Heart left ventricle (tissue), 13 donors: ENCODE results near the gene RPRD1B.

ENCODE experiments used
- POLR2A ChIP-seq, 2 donors: fragments of 450-650 bp; IDR thresholded peaks; one replicate each; pipeline ENCODE4 v1.6.1; 2017; ENCODE audit warnings: antibody characterized with exemption in 2 of 2, mild to moderate bottlenecking in 2 of 2, moderate library complexity in 2 of 2
- TF ChIP-seq, protein P1 (sequence below), 12 donors: fragments of 200-600 bp; sonication (generic) in 4 of 12; IDR thresholded peaks; one replicate each; pipeline versions ENCODE4 v1.5.0 to v1.8.0; 2018 to 2022; ENCODE audit warnings: antibody characterized with exemption in 12 of 12, mild to moderate bottlenecking in 5 of 12
- donor health status: ischemic (EF 13 %, LVEDD 7.1; RV severe dilation, severe dysfunction).
- donor health status: DM: no; HTN: yes; CAD: no.
- donor health status: DM: no; HTN: no; CAD: no.
- donor health status: ischemic (EF 25% LVEDD 6.9; RV normal size, moderate dysfunction).
- donor health status: ischemic (EF 25% LVEDD 5.7; RV mildly dilated, moderate dysfunction).
- donor health status: ischemic (EF 35%, LVEDD 5.7; RV mildly dilated, moderate dysfunction).
- donor health status: nonischemic (EF 11% LVEDD 7.7; RV severe dilation, severe dysfunction).
- donor health status: DM: yes; HTN: yes; CAD: no.
- donor health status: PGD.
- donor health status: ischemic (EF 29% LVEDD 5.4; RV normal size, mild dysfunction).
- donor health status: nonischemic (EF 23%, LVEDD 6.1; RV moderate dilation, normal function).

DNA sequence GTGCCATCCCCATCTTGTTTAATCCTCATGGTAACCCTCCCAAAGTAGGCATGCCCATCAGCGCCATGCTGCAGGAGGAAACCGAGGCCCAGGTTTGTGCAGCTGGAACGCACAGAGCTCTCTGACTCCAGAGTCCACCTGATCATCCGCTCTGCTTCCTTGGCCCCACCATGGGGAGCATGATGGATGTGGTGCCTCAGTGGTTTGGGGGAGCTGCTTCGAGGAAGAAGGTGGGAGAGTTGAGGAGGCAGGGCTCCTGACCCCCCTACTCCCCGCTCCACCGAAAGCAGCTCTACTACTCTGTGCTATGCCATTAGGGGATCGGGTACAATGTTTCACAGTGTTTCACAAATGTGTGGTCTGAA is 79.4 kb downstream of the RPRD1B start:
- TF ChIP-seq, protein P1, sequence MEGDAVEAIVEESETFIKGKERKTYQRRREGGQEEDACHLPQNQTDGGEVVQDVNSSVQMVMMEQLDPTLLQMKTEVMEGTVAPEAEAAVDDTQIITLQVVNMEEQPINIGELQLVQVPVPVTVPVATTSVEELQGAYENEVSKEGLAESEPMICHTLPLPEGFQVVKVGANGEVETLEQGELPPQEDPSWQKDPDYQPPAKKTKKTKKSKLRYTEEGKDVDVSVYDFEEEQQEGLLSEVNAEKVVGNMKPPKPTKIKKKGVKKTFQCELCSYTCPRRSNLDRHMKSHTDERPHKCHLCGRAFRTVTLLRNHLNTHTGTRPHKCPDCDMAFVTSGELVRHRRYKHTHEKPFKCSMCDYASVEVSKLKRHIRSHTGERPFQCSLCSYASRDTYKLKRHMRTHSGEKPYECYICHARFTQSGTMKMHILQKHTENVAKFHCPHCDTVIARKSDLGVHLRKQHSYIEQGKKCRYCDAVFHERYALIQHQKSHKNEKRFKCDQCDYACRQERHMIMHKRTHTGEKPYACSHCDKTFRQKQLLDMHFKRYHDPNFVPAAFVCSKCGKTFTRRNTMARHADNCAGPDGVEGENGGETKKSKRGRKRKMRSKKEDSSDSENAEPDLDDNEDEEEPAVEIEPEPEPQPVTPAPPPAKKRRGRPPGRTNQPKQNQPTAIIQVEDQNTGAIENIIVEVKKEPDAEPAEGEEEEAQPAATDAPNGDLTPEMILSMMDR (IDR thresholded peaks at IDR 0.05) = no peak
- no peak for TF ChIP-seq POLR2A (IDR thresholded peaks at IDR 0.05)
